HEK293 (cell line): Measurements from ENCODE around the gene KCNK6.
"Not testable (repeated sequence)": the region's sequence is repeated elsewhere in the genome, so short reads cannot be mapped to it uniquely, and the experiment has no call there.

Experiments used
- CTCF ChIA-PET: fragments of 350-600 bp; formaldehyde crosslinking; extraction: SDS; loops from one replicate; lab custom pipeline; 2021; ENCODE audit warnings: antibody characterized with exemption; lab: Yijun Ruan, JAX
- POLR2A ChIA-PET: fragments of 300-600 bp; formaldehyde crosslinking; extraction: SDS; loops from one replicate; lab custom pipeline; 2020; ENCODE audit warnings: antibody characterized with exemption, inconsistent platforms; lab: Yijun Ruan, JAX
- H3K27ac ChIP-seq: fragments of 200-500 bp; sonication (Bioruptor generic); 2 replicates; pipeline ENCODE4 v1.5.1; 2014; ENCODE audit warnings: low read depth, low read length, control low read depth, inconsistent platforms; ENCODE audit errors: extremely low read depth
- H3K36me3 ChIP-seq, 2 experiments: fragments of 200-500 bp in 1 of 2; sonication (Bioruptor generic) in 1 of 2; 1 replicate in 1 of 2; 2 replicates in 1 of 2; pipeline ENCODE4 v1.5.1; 2014 to 2017; ENCODE audit warnings: inconsistent platforms in 2 of 2, low read length in 2 of 2; ENCODE audit not compliant: control insufficient read depth in 2 of 2, insufficient read depth in 1 of 2
- H3K4me1 ChIP-seq: fragments of 200-500 bp; sonication (Bioruptor generic); 2 replicates; pipeline ENCODE4 v1.5.1; 2014; ENCODE audit warnings: mild to moderate bottlenecking, low read length, inconsistent platforms; ENCODE audit not compliant: control insufficient read depth, insufficient read depth
- H3K4me3 ChIP-seq: 2 replicates; pipeline ENCODE4 v1.5.1; 2011; ENCODE audit warnings: low read depth, mild to moderate bottlenecking, control low read depth, low read length, moderate library complexity
- H3K9me3 ChIP-seq: fragments of 200-500 bp; sonication (Bioruptor generic); 2 replicates; pipeline ENCODE4 v1.5.1; 2014; ENCODE audit warnings: low read depth, low read length, inconsistent platforms; ENCODE audit not compliant: control insufficient read depth, insufficient read depth
- EGR2 ChIP-seq: fragments of 450-650 bp; formaldehyde crosslinking; IDR thresholded peaks from 2 replicates; pipeline ENCODE4 v1.5.1; 2016; ENCODE audit warnings: low read depth, missing biosample characterization, missing genetic modification characterization
- OSR2 ChIP-seq: fragments of 450-650 bp; formaldehyde crosslinking; IDR thresholded peaks from 2 replicates; pipeline ENCODE4 v1.5.1; 2016; ENCODE audit warnings: missing biosample characterization, missing genetic modification characterization
- PRDM1 ChIP-seq: fragments of 450-650 bp; formaldehyde crosslinking; IDR thresholded peaks from 2 replicates; pipeline ENCODE4; 2016; ENCODE audit warnings: missing biosample characterization, missing genetic modification characterization
- SP3 ChIP-seq: fragments of 450-650 bp; formaldehyde crosslinking; IDR thresholded peaks from 2 replicates; pipeline ENCODE4 v1.5.1; 2016; ENCODE audit warnings: missing biosample characterization, missing genetic modification characterization
- TRIM28 ChIP-seq: IDR thresholded peaks from 2 replicates; pipeline ENCODE4 v1.6.1; 2011; ENCODE audit warnings: low read length, control low read depth, borderline replicate concordance
- ZBTB17 ChIP-seq: fragments of 450-650 bp; formaldehyde crosslinking; IDR thresholded peaks from 2 replicates; pipeline ENCODE4 v1.5.1; 2016; ENCODE audit warnings: missing biosample characterization, missing genetic modification characterization
- ZBTB20 ChIP-seq: fragments of 450-650 bp; formaldehyde crosslinking; IDR thresholded peaks from 2 replicates; pipeline ENCODE4 v1.5.1; 2016; ENCODE audit warnings: missing biosample characterization, missing genetic modification characterization
- ZBTB48 ChIP-seq: fragments of 450-650 bp; formaldehyde crosslinking; IDR thresholded peaks from 2 replicates; pipeline ENCODE4 v1.5.1; 2016; ENCODE audit warnings: missing biosample characterization, missing genetic modification characterization
- ZNF221 ChIP-seq: fragments of 450-650 bp; formaldehyde crosslinking; IDR thresholded peaks from 2 replicates; pipeline ENCODE4 v1.5.1; 2017; ENCODE audit warnings: missing biosample characterization, missing genetic modification characterization, borderline replicate concordance
- ZNF366 ChIP-seq: fragments of 450-650 bp; formaldehyde crosslinking; conservative IDR thresholded peaks from 2 replicates; pipeline ENCODE4 v1.5.1; 2016; ENCODE audit warnings: missing biosample characterization, missing genetic modification characterization
- ZNF561 ChIP-seq: fragments of 450-650 bp; IDR thresholded peaks from 2 replicates; pipeline ENCODE4 v1.5.1; 2018; ENCODE audit warnings: missing biosample characterization, missing genetic modification characterization, borderline replicate concordance
- ZNF571 ChIP-seq: fragments of 450-650 bp; formaldehyde crosslinking; IDR thresholded peaks from 2 replicates; pipeline ENCODE4 v1.5.0; 2017; ENCODE audit warnings: missing biosample characterization, missing genetic modification characterization
- ZNF624 ChIP-seq: fragments of 450-650 bp; formaldehyde crosslinking; IDR thresholded peaks from 2 replicates; pipeline ENCODE4 v1.5.1; 2017; ENCODE audit warnings: missing biosample characterization, missing genetic modification characterization
- ZSCAN16 ChIP-seq: fragments of 450-650 bp; formaldehyde crosslinking; IDR thresholded peaks from 2 replicates; pipeline ENCODE4 v1.5.1; 2016; ENCODE audit warnings: missing biosample characterization, missing genetic modification characterization
- ZSCAN18 ChIP-seq: fragments of 450-650 bp; formaldehyde crosslinking; IDR thresholded peaks from 2 replicates; pipeline ENCODE4 v1.5.1; 2016; ENCODE audit warnings: missing biosample characterization, missing genetic modification characterization
- TF ChIP-seq, protein P1 (sequence below): fragments of 450-650 bp; formaldehyde crosslinking; IDR thresholded peaks from 2 replicates; pipeline ENCODE4 v1.5.1; 2017; ENCODE audit warnings: missing biosample characterization, missing genetic modification characterization
- TF ChIP-seq, protein P2 (sequence below): fragments of 450-650 bp; formaldehyde crosslinking; IDR thresholded peaks from 2 replicates; pipeline ENCODE4 v1.5.1; 2016; ENCODE audit warnings: missing biosample characterization, missing genetic modification characterization
- TF ChIP-seq, protein P3 (sequence below): fragments of 450-650 bp; formaldehyde crosslinking; IDR thresholded peaks from 2 replicates; pipeline ENCODE4 v1.5.1; 2016; ENCODE audit warnings: missing biosample characterization, missing genetic modification characterization
- TF ChIP-seq, protein P4 (sequence below): fragments of 450-650 bp; formaldehyde crosslinking; conservative IDR thresholded peaks from 2 replicates; pipeline ENCODE4 v1.5.1; 2016; ENCODE audit warnings: low read depth, missing biosample characterization, missing genetic modification characterization

KCNK6 gene

DNA sequence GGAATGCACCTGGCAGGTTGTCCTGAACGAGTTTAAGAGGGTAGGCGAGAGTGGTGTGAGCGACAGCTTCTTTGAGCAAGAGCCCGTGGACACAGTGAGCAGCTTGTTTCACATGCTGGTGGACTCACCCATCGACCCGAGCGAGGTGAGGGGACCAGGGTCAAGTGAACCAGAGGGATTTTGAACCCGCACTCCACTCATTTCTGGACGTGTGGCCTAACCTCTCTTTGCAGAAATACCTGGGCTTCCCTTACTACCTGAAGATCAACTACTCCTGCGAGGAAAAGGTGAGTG, 17.7 kb downstream of the KCNK6 start (continued):
- TF ChIP-seq, protein P1, sequence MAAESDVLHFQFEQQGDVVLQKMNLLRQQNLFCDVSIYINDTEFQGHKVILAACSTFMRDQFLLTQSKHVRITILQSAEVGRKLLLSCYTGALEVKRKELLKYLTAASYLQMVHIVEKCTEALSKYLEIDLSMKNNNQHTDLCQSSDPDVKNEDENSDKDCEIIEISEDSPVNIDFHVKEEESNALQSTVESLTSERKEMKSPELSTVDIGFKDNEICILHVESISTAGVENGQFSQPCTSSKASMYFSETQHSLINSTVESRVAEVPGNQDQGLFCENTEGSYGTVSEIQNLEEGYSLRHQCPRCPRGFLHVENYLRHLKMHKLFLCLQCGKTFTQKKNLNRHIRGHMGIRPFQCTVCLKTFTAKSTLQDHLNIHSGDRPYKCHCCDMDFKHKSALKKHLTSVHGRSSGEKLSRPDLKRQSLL (tag by site-specific recombination) = no peak
- TF ChIP-seq ZSCAN16 (no peak), SP3 (tag by site-specific recombination) (no peak)

- peak; percentile 25; the same call in 1 of the 2 replicates for TF ChIP-seq OSR2
- TF ChIP-seq ZBTB17 = 0 out of 2 replicates have a peak, but pooled peaks have one; percentile 46
- TF ChIP-seq, protein P1 (tag by site-specific recombination) = peak; percentile 15; the same call in 1 of the 2 replicates
- TF ChIP-seq ZNF366 = 0 out of 2 replicates have a peak, but pooled peaks have one; percentile 16
- not testable (repeated sequence) for H3K9me3 ChIP-seq, H3K36me3 ChIP-seq, H3K4me3 ChIP-seq
- CTCF ChIA-PET = interaction anchor here (0.6 to 2.2 kb wide), 6 partner anchors 22 to 522 kb away, joined by 3 to 14 read pairs (median 4); partner anchors contain the start of gene FAM98C
- 0 out of 2 replicates have a peak overlapping the region, but pooled peaks have one; percentile 31 for H3K27ac ChIP-seq
- POLR2A ChIA-PET = interaction anchor here (5.5 kb wide), 1 partner anchor 35 kb away, joined by 83 read pairs; the partner anchor contains the start of gene PSMD8
- peaks cover 14% of the 10 kb centered on the region for H3K4me1 ChIP-seq
These were observed 19.4 kb downstream of the KCNK6 start for GRCh38 chr19:38339011-38339410.

DNA sequence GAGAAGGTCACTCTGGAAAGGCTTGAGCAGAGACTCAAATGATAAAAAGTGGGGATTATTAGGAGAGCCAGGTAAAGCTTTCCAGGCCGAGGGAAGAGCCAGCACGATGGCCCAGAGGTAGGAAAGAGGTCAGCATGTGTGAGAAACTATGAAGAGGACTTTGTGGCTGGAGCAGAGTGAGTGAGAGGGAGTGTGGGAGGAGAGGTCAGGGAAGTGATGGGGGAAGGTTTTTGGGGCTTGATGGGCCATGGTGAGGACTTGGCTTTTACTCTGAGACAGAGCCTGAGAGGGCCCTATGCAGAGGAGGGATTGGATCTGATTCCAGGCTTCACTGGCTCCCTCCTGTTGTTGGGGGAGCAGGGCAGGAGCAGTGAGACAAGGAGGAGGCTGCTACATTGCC, 21.3 kb downstream of the KCNK6 start:
- ChIA-PET CTCF (interaction anchor here (0.6 kb wide), 1 partner anchor 198 kb away, joined by 4 read pairs; no protein-coding TSS in a partner anchor), POLR2A (no interaction called here)
- H3K4me1 ChIP-seq = peaks cover 14% of the 10 kb centered on the region
- no peak overlapping the region for H3K27ac ChIP-seq
- H3K36me3 ChIP-seq = peaks cover 0 to 11% of the 10 kb centered on the region in 2 experiments; a peak in 1 of 3 replicates
- no peak overlapping the region for H3K4me3 ChIP-seq
- H3K9me3 ChIP-seq = no peaks in the 10 kb centered on the region
- TF ChIP-seq ZNF571 (tag by site-specific recombination) (no peak), ZNF561 (tag by site-specific recombination) (no peak), EGR2 (tag by site-specific recombination) (0 out of 2 replicates have a peak, but pooled peaks have one; percentile 35), PRDM1 (tag by site-specific recombination) (peak; percentile 31; the same call in 1 of the 2 replicates), ZSCAN18 (no peak), ZBTB48 (no peak), ZNF624 (no peak), TRIM28 (no peak), ZBTB20 (no peak), ZNF221 (tag by site-specific recombination) (no peak)
- TF ChIP-seq, protein P2, sequence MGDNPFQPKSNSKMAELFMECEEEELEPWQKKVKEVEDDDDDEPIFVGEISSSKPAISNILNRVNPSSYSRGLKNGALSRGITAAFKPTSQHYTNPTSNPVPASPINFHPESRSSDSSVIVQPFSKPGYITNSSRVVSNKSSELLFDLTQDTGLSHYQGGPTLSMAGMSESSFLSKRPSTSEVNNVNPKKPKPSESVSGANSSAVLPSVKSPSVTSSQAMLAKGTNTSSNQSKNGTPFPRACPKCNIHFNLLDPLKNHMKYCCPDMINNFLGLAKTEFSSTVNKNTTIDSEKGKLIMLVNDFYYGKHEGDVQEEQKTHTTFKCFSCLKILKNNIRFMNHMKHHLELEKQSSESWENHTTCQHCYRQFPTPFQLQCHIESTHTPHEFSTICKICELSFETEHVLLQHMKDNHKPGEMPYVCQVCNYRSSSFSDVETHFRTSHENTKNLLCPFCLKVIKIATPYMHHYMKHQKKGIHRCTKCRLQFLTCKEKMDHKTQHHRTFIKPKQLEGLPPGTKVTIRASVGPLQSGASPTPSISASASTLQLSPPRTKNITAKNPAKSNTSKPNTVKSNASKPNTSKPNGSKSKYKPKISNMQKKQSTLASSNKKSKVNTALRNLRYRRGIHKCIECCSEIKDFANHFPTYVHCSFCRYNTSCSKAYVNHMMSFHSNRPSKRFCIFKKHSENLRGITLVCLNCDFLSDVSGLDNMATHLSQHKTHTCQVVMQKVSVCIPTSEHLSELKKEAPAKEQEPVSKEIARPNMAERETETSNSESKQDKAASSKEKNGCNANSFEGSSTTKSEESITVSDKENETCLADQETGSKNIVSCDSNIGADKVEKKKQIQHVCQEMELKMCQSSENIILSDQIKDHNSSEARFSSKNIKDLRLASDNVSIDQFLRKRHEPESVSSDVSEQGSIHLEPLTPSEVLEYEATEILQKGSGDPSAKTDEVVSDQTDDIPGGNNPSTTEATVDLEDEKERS (tag by site-specific recombination) = no peak
- TF ChIP-seq, protein P3, sequence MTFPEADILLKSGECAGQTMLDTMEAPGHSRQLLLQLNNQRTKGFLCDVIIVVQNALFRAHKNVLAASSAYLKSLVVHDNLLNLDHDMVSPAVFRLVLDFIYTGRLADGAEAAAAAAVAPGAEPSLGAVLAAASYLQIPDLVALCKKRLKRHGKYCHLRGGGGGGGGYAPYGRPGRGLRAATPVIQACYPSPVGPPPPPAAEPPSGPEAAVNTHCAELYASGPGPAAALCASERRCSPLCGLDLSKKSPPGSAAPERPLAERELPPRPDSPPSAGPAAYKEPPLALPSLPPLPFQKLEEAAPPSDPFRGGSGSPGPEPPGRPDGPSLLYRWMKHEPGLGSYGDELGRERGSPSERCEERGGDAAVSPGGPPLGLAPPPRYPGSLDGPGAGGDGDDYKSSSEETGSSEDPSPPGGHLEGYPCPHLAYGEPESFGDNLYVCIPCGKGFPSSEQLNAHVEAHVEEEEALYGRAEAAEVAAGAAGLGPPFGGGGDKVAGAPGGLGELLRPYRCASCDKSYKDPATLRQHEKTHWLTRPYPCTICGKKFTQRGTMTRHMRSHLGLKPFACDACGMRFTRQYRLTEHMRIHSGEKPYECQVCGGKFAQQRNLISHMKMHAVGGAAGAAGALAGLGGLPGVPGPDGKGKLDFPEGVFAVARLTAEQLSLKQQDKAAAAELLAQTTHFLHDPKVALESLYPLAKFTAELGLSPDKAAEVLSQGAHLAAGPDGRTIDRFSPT = no peak
- TF ChIP-seq, protein P4, sequence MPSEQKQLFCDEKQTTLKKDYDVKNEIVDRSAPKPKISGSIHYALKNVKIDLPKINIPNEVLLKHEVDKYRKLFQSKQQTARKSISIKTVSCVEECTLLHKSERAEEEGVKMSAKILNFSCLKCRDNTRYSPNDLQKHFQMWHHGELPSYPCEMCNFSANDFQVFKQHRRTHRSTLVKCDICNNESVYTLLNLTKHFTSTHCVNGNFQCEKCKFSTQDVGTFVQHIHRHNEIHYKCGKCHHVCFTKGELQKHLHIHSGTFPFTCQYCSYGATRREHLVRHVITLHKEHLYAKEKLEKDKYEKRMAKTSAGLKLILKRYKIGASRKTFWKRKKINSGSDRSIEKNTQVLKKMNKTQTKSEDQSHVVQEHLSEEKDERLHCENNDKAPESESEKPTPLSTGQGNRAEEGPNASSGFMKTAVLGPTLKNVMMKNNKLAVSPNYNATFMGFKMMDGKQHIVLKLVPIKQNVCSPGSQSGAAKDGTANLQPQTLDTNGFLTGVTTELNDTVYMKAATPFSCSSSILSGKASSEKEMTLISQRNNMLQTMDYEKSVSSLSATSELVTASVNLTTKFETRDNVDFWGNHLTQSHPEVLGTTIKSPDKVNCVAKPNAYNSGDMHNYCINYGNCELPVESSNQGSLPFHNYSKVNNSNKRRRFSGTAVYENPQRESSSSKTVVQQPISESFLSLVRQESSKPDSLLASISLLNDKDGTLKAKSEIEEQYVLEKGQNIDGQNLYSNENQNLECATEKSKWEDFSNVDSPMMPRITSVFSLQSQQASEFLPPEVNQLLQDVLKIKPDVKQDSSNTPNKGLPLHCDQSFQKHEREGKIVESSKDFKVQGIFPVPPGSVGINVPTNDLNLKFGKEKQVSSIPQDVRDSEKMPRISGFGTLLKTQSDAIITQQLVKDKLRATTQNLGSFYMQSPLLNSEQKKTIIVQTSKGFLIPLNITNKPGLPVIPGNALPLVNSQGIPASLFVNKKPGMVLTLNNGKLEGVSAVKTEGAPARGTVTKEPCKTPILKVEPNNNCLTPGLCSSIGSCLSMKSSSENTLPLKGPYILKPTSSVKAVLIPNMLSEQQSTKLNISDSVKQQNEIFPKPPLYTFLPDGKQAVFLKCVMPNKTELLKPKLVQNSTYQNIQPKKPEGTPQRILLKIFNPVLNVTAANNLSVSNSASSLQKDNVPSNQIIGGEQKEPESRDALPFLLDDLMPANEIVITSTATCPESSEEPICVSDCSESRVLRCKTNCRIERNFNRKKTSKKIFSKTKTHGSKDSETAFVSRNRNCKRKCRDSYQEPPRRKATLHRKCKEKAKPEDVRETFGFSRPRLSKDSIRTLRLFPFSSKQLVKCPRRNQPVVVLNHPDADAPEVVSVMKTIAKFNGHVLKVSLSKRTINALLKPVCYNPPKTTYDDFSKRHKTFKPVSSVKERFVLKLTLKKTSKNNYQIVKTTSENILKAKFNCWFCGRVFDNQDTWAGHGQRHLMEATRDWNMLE (tag by site-specific recombination) = no peak
